ENCODE results near the gene PTPRD.
A peak's percentile ranks its signal among the peaks of the same experiment; 100 is the strongest.
"Not testable (repeated sequence)": the region's sequence is repeated elsewhere in the genome, so short reads cannot be mapped to it uniquely, and the experiment has no call there.

The PTPRD gene

GRCh38 chr9:8946461-8946860, 1666.3 kb downstream of the PTPRD start:
- DNase-seq: no peak

GRCh38 chr9:8943392-8943791, 1669.4 kb downstream of the PTPRD start:
- DNase-seq: no peak

- DNase-seq: no peak
Measured at GRCh38 chr9:8940650-8941049, 1672.2 kb downstream of the PTPRD start.

GRCh38 chr9:8926461-8926860, 1686.3 kb downstream of the PTPRD start:
- no peak for DNase-seq

GRCh38 chr9:8924562-8924961, 1688.2 kb downstream of the PTPRD start:
- DNase-seq: no peak

GRCh38 chr9:8920478-8921183, 1692.2 kb downstream of the PTPRD start:
- not testable (repeated sequence) for DNase-seq

GRCh38 chr9:8917956-8918739, 1694.7 kb downstream of the PTPRD start:
- peak; percentile 48 for DNase-seq

- no peak for DNase-seq
Measured at GRCh38 chr9:8916771-8917170, 1696.0 kb downstream of the PTPRD start.

- DNase-seq: no peak
Measured at GRCh38 chr9:8907868-8908267, 1704.9 kb downstream of the PTPRD start.

GRCh38 chr9:8905731-8906130, 1707.1 kb downstream of the PTPRD start:
- DNase-seq: no peak

GRCh38 chr9:8904771-8905515, 1707.9 kb downstream of the PTPRD start:
- DNase-seq: no peak

GRCh38 chr9:8903077-8903476, 1709.7 kb downstream of the PTPRD start:
- no peak for DNase-seq

- DNase-seq: no peak
Measured at GRCh38 chr9:8901146-8901545, 1711.7 kb downstream of the PTPRD start.

GRCh38 chr9:8899511-8899910, 1713.3 kb downstream of the PTPRD start:
- DNase-seq: no peak

GRCh38 chr9:8895861-8896224, 1717.0 kb downstream of the PTPRD start:
- peak; percentile 9 for DNase-seq

GRCh38 chr9:8895106-8895860, 1717.5 kb downstream of the PTPRD start:
- no peak for DNase-seq

GRCh38 chr9:8890695-8891094, 1722.1 kb downstream of the PTPRD start:
- no peak for DNase-seq

- no peak for DNase-seq
Measured at GRCh38 chr9:8889100-8889499, 1723.7 kb downstream of the PTPRD start.

GRCh38 chr9:8888591-8888990, 1724.2 kb downstream of the PTPRD start:
- no peak for DNase-seq

- DNase-seq: no peak
Measured at GRCh38 chr9:8887369-8887768, 1725.4 kb downstream of the PTPRD start.

GRCh38 chr9:8883321-8883720, 1729.5 kb downstream of the PTPRD start:
- no peak for DNase-seq

- DNase-seq: no peak
Measured at GRCh38 chr9:8880060-8880459, 1732.7 kb downstream of the PTPRD start.

GRCh38 chr9:8879284-8879683, 1733.5 kb downstream of the PTPRD start:
- no peak for DNase-seq

Measured in NCI-H510A (cell line).